Skin epidermis (tissue), 12 donors: Measurements from ENCODE around the gene PPA2.
"Not testable (repeated sequence)": the region's sequence is repeated elsewhere in the genome, so short reads cannot be mapped to it uniquely, and the experiment has no call there.

Experiments used
- H3K27ac ChIP-seq, 21 experiments: fragments of 200-600 bp; sonication (generic) in 11 of 21; one replicate each; pipeline ENCODE4 v1.5.0; 2020; ENCODE audit warnings: mild to moderate bottlenecking in 3 of 21, inconsistent platforms in 2 of 21, moderate library complexity in 2 of 21
- H3K4me3 ChIP-seq, 7 experiments: fragments of 200-600 bp; sonication (generic) in 2 of 7; one replicate each; pipeline ENCODE4 v1.5.0; 2020; ENCODE audit warnings: inconsistent platforms in 2 of 7, mild to moderate bottlenecking in 2 of 7, moderate library complexity in 1 of 7

PPA2 gene

DNA sequence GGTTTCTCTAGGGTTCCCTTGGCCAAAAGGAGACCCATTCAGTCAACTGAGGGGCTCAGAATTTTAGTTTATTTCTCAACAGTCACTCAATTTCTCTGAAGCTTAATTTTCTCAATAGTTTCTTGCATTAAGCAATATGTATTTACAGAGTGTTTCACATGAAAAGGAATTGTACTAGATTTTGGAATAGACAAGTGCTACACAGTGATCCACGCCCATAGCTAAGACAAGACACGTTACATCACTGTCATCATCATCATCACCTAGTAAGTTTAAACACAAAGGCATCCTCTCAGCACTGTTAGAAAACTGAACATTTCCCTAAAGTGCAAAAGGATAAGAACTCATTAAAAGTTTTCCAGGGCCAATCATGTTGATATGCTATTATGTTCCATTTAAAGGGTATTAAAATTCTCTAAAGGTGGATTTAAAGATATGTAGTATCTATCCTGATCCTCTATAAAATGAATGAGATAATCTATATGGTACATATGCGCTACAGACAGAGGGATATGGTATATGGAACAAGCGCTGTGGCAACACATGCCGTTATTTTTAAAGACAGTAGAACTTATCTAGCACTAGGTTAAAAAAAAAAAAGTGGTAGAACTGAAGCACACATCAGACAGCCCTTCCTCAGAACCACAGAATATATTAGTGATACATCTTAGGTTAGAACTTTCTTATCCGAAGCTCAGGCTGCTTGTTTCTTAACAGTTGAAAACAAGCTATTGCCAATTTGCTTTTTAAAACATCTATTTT, 12.1 kb downstream of the PPA2 start:
- Histone ChIP-seq H3K4me3 (no peak overlapping the region), H3K27ac (no peak overlapping the region)

DNA sequence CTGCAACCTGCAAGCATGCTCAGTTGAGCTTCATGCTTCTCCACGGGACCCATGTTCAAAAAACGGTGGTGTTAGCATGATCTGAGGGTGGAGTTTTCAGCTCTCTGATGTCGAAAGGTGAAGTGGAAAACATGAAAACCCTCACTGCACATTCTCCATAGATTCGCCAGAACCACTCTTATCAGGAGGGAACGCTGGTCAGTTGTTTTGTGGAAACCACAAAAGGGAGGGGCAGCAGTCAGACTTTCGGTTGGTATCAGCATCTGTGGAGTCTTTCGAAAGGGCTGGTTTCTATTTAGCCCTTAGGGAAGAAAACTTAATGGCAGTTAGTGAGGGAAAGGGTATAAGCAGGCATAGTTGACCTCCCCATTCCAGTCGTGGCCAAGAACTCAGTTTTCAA, 12.6 kb downstream of the PPA2 start:
- H3K27ac ChIP-seq: no peak overlapping the region

DNA sequence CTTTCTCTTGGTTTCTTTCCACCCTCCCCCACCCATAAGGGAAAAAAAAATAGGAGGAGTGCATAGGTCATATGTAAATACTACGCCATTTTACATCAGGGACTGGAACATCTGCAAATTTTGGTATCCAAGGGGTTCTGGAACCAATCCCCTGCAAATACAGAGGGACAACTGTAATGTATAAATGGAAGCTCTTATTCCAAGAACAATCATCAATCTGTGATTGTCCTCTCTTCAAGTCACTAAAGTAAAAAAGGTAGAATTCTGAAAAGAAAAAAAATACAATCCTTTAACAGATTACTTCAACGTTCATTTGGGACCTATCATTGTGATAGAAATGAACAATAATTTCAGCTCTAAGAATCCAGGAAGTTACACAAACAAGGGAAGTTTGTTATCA, 13.6 kb downstream of the PPA2 start:
- H3K27ac ChIP-seq: no peak overlapping the region

More for the DNA sequence above, 12.6 kb downstream of the PPA2 start:
- no peak overlapping the region for H3K4me3 ChIP-seq

DNA sequence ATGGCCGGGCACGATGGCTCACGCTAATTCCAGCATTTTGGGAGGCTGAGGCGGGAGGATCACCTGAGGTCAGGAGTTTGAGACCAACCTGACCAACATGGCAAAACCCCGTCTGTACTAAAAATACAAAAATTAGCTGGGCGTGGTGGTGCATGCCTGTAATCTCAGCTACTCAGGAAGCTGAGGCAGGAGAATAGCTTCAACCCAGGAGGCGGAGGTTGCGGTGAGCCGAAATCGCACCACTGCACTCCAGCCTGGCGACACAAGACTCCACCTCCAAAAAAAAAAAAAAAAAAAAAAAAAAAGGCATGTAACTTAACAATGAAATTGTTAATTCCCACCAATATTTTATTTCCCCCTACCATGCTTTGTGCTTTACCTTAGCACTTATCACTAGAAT, 15.3 kb downstream of the PPA2 start:
- H3K27ac ChIP-seq, H3K4me3 ChIP-seq: not testable (repeated sequence)

More for the DNA sequence above, 13.6 kb downstream of the PPA2 start:
- H3K4me3 ChIP-seq: no peak overlapping the region

DNA sequence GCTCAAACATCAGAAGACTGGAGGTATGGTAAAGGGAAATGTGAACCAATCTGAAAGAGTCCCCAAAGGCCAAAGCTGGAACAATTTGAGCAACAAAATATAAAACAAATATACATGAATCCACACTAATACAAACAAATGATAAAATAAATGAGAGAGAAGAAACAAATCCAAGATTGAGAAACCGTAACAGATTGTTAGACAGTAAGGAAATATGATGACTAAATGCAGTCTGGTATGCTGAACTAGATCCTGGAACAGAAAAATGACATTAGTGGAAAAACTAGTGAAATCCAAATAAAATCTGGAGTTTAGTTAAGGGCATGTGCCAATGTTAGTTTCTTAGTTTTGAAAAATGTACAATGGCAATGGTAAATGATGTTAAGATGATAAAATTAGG, 15.9 kb downstream of the PPA2 start:
- H3K4me3 ChIP-seq: no peak overlapping the region
- H3K27ac ChIP-seq: no peak overlapping the region

DNA sequence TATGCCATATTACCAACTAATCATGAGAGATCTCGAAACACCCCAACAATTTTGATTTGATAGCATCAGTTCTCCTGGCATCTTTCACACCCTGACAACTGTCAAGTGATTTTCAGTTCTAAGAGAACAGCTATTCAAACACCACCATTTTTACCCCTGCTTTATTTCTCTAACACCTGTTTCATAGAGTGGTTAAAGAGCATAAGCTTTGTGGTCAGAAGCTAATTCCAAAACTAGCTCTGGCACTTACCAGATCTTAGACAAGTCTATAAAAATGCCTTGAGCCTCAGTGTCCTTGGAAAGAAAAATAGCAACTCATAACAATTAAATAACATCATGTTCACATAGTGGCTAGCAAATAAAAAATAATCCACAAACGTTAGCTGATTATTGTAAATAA, 17.9 kb downstream of the PPA2 start:
- Histone ChIP-seq H3K4me3 (no peak overlapping the region), H3K27ac (no peak overlapping the region)

DNA sequence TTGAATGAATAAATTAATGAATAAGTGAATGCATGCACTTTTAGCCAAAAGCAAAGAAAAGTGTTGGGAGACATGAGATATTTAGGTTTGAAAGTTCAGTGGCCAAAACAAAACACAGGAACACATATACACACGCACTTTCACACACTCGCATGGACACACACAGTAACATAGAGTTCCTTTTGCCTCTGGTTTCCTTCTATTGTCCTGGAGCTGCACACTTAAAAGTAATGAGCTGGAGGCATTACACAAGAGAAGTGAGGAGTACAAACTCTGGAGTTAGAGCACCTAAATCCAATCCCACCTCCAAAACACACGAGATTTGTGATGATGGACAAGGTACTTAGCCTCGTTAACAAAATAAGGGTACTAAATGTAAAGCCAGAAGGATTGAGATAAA, 18.7 kb downstream of the PPA2 start:
- no peak overlapping the region for H3K4me3 ChIP-seq
- H3K27ac ChIP-seq: no peak overlapping the region

DNA sequence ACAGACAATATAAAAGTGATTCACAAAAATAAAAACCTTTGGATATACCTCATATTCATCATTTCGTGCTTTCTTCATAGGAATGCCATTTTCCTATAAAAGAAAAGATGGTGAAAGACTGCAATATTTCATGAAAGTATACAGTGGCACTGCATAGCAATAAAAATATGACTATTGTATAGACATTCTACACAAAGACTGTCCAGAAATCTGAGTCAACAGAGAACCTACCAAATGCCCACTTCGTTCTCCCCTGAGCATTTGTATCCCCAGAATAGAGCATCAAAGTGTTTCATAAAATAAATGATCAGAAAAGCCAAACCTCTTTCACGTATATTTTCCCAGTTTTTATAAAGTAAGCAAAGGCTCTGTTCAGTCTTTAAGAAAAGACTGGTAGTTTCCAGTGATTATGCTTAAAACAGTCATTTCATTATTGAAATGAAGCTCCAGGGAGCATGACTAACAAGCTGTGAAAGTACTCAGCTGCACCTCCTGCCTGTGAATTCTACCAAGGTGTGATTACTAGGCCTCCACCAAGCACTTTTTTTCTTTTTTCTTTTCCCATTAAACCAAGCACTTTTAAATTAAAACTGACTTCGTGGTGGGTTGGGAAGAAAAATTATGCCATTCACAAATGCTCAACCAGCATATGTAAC, 20.2 kb downstream of the PPA2 start:
- no peak overlapping the region for H3K27ac ChIP-seq
- no peak overlapping the region for H3K4me3 ChIP-seq

DNA sequence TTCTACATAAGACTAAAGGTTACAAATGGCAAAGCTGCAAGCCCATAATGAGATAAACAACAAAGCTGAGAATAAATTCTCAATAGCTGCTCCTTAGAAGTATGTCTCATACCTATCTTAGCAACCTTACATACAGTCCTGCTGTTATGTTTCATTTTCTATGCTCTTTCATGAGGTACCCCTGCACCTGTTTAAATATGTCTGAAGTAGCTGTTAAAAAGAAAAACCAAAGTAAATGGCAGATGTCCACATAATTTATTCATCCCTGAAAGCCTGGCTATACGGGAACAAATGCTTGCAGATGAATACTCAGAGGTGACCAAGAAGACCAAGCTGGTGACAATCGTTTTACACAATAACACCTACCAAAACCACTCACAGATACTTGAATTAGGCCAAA, 22.5 kb downstream of the PPA2 start:
- Histone ChIP-seq H3K27ac (no peak overlapping the region), H3K4me3 (no peak overlapping the region)

DNA sequence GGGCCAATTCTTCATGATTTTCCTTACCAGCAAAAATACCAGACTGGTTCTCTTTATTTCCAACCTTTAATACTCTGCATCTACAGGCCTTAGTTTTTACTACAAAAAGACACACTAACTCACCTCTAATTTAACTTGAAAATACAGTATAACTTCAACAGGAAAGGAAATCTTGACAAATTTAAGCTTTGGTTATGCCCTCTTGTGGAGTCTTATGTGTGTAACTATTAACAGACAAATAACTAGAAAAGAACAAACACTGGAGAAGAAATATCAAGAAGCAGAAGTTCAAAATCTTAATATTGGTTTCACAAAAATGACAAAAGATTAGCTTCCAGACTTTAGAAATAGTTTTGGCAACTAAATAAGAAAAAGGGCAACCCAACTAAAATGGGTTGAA, 33.0 kb downstream of the PPA2 start:
- Histone ChIP-seq H3K4me3 (no peak overlapping the region), H3K27ac (no peak overlapping the region)

DNA sequence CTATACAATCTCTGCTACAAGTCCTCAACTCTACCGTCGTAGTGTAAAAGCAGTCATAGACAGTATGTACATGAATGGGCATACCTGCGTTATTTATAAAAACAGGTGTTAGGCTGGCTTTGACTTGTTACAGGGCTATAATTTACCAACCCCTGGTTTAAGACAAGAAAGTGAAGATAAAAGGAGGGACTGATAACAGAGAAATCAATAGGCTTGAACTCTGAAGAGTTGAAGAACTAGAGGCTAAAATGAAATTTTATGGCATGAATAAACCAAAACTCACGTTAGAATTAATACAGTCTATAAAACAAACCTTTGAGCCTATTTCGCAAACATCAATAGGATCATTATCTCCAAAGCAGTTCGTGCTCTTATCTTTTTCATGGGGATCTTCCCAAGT, 36.2 kb downstream of the PPA2 start:
- H3K27ac ChIP-seq: no peak overlapping the region
- H3K4me3 ChIP-seq: no peak overlapping the region

DNA sequence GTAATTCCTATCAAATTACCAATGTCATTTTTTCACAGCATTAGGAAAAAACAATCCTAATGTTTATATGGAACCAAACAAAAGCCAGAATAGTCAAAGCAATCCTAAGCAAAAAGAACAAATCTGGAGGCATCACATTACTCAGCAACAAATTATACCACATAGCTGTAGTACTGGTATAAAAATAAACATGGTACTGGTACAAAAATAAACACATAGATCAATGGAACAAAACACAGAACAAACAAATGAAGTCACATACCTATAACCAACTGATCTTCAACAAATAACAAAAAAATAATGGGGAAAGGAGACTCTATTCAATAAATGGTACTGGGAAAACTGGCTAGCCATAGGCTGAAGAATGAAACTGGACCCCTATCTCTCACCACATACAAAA, 37.4 kb downstream of the PPA2 start:
- Histone ChIP-seq H3K27ac (no peak overlapping the region), H3K4me3 (no peak overlapping the region)

DNA sequence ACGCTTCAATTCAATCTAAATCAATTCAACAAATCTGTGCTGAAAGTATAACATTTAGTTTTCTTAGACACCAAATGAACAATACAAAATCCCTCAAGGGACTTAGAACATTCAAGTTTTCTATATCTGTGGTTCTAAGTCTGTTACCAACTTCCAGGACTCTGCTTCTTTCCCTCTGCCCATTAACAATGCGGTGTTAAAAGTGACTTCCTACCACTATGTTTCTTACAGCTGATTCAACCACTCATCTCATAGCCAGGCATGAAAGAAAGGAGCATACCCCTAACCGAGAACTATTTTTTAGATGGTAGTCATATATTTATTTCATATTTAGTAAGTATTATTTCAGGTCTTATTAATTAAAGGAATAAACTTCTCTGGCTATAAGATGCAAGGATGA, 38.9 kb downstream of the PPA2 start:
- no peak overlapping the region for H3K4me3 ChIP-seq
- H3K27ac ChIP-seq: no peak overlapping the region

DNA sequence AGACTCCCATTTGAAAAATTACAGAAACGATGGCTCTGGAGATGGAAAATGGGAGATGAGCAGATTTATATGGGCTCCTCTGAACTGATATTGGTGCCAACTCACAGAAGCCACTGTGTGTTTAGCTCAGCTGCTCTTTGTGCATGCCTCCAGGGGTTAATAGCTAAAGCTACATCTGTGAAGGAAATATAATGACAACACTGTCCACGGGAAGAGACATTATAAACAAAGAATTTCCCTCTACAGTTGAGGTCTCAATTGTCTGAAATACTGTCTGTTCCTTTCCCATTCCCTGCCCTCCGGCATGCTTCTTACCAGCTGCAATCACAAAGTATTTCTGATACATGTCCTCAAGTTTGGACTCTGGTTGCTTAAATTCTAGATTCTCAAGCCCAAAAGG, 40.4 kb downstream of the PPA2 start:
- H3K4me3 ChIP-seq: no peak overlapping the region
- H3K27ac ChIP-seq: no peak overlapping the region

DNA sequence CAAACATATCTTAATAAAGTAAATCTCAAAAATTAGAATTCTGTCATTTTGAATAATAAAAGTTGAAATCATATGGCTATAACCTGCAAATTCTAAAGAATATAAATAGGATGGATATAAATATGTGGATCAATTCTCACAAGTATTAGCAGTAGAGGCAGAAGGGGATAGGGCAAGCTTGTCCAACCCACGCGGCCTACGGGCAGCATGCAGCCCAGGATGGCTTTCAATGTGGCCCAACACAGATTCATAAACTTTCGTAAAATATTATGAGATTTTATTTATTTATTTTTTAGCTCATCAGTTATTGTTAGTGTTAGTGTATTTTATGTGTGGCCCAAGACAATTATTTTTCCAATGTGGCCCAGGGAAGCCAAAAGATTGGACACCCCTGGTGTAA, 41.4 kb downstream of the PPA2 start:
- Histone ChIP-seq H3K4me3 (no peak overlapping the region), H3K27ac (no peak overlapping the region)

DNA sequence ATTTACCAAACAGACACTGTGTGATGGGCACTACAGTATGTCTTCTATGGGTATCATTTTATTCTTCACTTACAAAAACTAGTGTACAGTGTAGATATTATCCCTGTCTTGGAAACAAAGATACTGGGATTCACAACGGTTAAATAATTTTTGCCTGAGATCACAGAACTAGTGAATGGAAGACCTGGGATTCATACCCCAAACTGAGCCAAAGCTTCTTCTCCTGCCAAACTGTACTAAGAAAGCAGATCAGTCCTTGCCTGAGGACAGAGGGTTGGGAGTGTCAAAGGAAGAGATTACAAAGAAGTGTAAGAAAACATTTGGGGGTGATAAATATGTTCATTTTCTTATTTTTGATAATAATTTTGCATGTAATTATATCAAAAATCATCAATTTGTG, 43.1 kb downstream of the PPA2 start:
- H3K27ac ChIP-seq: no peak overlapping the region
- no peak overlapping the region for H3K4me3 ChIP-seq

DNA sequence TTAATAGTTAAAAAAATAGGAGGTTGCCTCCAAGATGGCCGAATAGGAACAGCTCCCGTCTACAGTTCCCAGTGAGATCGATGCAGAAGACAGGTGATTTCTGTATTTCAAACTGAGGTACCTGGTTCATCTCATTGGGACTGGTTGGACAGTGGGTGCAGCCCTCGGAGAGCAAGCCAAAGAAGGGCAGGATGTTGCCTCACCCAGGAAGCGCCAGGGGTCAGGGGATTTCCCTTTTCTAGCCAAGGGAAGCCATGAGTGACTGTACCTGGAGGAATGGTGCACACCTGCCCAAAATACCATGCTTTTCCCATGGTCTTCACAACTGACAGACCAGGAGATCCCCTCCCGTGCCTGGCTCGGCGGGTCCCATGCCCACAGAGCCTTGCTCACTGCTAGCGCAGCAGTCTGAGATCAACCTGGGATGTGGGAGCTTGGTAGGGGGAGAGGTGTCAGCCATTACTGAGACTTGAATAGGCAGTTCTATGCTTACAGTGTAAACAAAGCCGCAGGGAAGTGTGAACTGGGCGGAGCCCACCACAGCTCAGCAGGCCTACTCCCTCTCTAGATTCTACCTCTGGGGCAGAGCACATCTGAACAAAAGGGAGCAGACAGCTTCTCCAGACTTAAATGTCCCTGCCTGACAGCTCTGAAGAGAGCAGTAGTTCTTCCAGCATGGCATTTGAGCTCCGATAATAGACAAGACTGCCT, 47.5 kb downstream of the PPA2 start:
- no peak overlapping the region for H3K4me3 ChIP-seq
- H3K27ac ChIP-seq: no peak overlapping the region

DNA sequence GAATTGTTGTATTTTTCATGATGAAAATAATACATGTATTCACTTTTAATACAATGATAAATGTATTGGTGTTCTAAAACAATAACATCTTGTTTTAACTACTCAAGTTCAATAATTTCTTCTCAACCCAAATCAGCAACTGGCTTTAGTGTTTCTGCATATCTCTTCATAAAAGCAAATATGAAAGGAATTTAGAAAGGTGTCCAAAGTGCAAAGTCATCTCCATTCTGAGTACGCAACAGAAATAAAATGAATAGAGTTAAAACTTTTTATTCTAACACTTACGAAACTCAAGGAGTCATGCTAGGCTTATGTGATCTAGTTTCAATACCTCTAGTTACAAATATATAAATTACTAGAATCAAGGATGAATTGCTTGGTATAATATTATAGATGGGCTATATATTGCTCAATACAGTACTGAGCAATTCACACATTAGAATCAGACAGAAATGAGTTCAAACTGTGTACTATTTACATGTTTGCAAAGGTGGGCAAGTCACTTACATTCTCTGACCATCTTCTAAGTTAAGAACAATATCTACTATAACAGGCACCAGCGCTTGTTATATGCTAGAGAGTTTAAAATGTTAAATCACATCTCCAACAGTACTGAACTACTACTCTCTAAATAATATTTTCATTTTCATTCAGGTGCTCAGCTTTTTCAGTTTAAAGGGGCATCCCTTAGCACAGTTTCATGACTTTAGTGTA, 51.5 kb downstream of the PPA2 start:
- no peak overlapping the region for H3K4me3 ChIP-seq

DNA sequence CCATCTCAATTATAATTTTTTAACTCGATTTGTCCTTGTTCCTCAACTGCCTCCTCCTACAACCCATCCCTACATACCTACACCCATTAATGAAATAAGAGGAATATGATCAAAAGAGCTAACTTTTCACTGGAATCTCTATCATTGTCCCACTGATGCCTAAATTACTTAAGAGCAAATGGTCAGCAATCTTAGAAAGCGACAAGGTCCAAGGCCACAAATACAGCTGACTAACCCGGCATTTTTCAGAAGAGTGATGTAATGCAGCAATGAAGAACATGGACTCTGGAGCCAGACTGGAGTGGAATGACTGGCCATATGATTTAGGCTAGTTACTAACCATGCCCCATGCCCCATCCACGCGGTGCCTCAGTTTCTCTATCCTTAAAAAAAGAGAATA, 56.2 kb downstream of the PPA2 start:
- no peak overlapping the region for H3K27ac ChIP-seq
- H3K4me3 ChIP-seq: no peak overlapping the region

More for the DNA sequence above, 51.5 kb downstream of the PPA2 start:
- no peak overlapping the region for H3K27ac ChIP-seq

DNA sequence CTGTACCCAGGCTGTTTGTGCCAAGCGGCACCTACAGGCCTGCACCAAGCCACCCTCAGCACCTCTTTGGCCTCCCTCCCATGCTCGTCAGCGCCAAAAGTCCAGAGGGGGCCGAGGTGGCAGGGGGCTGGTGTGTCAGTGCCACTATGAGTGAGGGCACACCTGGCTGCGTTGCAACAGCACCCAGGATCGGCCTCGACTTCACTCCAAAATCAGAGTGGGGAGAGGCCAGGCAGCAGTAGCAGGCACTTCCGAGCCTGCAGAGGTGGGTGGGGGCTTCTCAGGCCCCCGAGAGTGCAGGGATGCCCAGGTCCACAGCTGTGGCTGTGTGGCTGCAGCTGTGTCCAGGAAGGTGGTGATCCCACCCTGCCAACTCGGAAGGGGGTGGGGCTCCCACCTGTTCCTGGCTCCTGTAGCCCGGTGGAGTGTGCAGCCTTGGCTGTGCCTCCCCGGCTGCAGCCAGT, 58.5 kb downstream of the PPA2 start:
- H3K27ac ChIP-seq: no peak overlapping the region
- H3K4me3 ChIP-seq: no peak overlapping the region
